CD4-positive, CD25-positive, alpha-beta regulatory T cell (primary cell): ENCODE results near the gene ACOX3. TPM values are rescaled to one million over a fixed set of nuclear protein-coding genes. Genes with fewer than 3 reads are reported as not detected.

Experiments used
- ATAC-seq, 2 donors: fragments of 150-1000 bp; cut with Tn5 transposase; one replicate each; pipeline ENCODE4 v1.10.0; 2021; ENCODE audit warnings: low read depth in 2 of 2, moderate number of reproducible peaks in 2 of 2, moderate library complexity in 1 of 2
- DNase-seq, 3 donors: peaks; one replicate each; pipeline versions ENCODE4 v3.0.0 to v3.0.0-alpha.2; 2012 to 2022; ENCODE audit warnings: mixed read lengths in 1 of 3
- H3K27ac ChIP-seq: one replicate; pipeline ENCODE4 v1.7.0; 2013; ENCODE audit warnings: mild to moderate bottlenecking, low read length; ENCODE audit not compliant: insufficient read depth, poor library complexity, severe bottlenecking
- H3K27me3 ChIP-seq: one replicate; pipeline ENCODE4 v1.7.0; 2013; ENCODE audit warnings: low read length; ENCODE audit not compliant: control insufficient read depth, insufficient read depth
- H3K36me3 ChIP-seq: one replicate; pipeline ENCODE4 v1.7.0; 2013; ENCODE audit warnings: mild to moderate bottlenecking, low read length, moderate library complexity; ENCODE audit not compliant: control insufficient read depth, insufficient read depth
- H3K4me1 ChIP-seq: 2 replicates; pipeline ENCODE4 v1.7.0; 2013; ENCODE audit warnings: mild to moderate bottlenecking, low read length; ENCODE audit not compliant: insufficient read depth, control insufficient read depth, poor library complexity, severe bottlenecking
- H3K4me3 ChIP-seq: one replicate; pipeline ENCODE4 v1.7.0; 2013; ENCODE audit warnings: low read depth, mild to moderate bottlenecking, low read length, moderate library complexity
- H3K9me3 ChIP-seq, 2 experiments: 1 replicate in 1 of 2; 2 replicates in 1 of 2; pipeline ENCODE4 v1.7.0; 2013; ENCODE audit warnings: low read length in 2 of 2, mild to moderate bottlenecking in 1 of 2, moderate library complexity in 1 of 2; ENCODE audit not compliant: control insufficient read depth in 2 of 2
- H3K27ac Mint-ChIP-seq, 3 donors: one replicate each; pipeline ENCODE4 v1.8.0; 2020 to 2022; ENCODE audit warnings: mild to moderate bottlenecking in 3 of 3, mixed read lengths in 3 of 3, moderate library complexity in 2 of 3
- H3K27me3 Mint-ChIP-seq: one replicate; pipeline ENCODE4 v1.8.0; 2022; ENCODE audit warnings: mild to moderate bottlenecking, mixed read lengths
- H3K36me3 Mint-ChIP-seq: one replicate; pipeline ENCODE4 v1.8.0; 2020; ENCODE audit warnings: mixed read lengths
- H3K4me1 Mint-ChIP-seq, 4 donors: one replicate each; pipeline ENCODE4 v1.8.0; 2020 to 2022; ENCODE audit warnings: mixed read lengths in 4 of 4, mild to moderate bottlenecking in 1 of 4
- H3K4me3 Mint-ChIP-seq, 4 donors: one replicate each; pipeline ENCODE4 v1.8.0; 2020 to 2022; ENCODE audit warnings: mild to moderate bottlenecking in 4 of 4, mixed read lengths in 4 of 4, moderate library complexity in 3 of 4
- H3K9me3 Mint-ChIP-seq, 7 donors: one replicate each; pipeline ENCODE4 v1.8.0; 2020 to 2022; ENCODE audit warnings: mixed read lengths in 7 of 7, mild to moderate bottlenecking in 3 of 7, moderate library complexity in 2 of 7
- polyA plus RNA-seq, 4 donors: library from polyadenylated mRNA; unstranded; fragments of 300-500 nt; fragmentation: Illumina TruSeq; gene quantifications; one replicate each; pipeline ENCODE4 v1.2.3, GENCODE V29; 2021
- total RNA-seq: library from RNA; stranded (reverse); gene quantifications from one replicate; pipeline ENCODE4 v1.2.3, GENCODE V29; 2022

ACOX3 gene
- total and polyA plus RNA-seq, 5 donors from 2014 or later = 13.0 to 22.0 (median 14.2) TPM

GRCh38 chr4:8412288-8412687, 28.2 kb downstream of the ACOX3 start:
- Histone ChIP-seq H3K27ac (no peak overlapping the region), H3K27me3 (no peaks in the 10 kb centered on the region), H3K36me3 (peaks cover 21% of the 10 kb centered on the region), H3K4me3 (no peak overlapping the region), H3K4me1 (no peaks in the 10 kb centered on the region), H3K9me3 (no peaks in the 10 kb centered on the region)
- H3K9me3 Mint-ChIP-seq = peaks cover 0 to 1% (median 0%) of the 10 kb centered on the region in 7 donors
- peaks cover 25% of the 10 kb centered on the region for H3K36me3 Mint-ChIP-seq
- ATAC-seq (no peak), DNase-seq (no peak)
- H3K4me1 Mint-ChIP-seq = peaks cover 4 to 26% (median 8%) of the 10 kb centered on the region in 4 donors
- H3K4me3 Mint-ChIP-seq = no peak overlapping the region
- H3K27me3 Mint-ChIP-seq = no peaks in the 10 kb centered on the region
- H3K27ac Mint-ChIP-seq = peak overlapping the region in 2 of 3 donors; percentile 28 to 58

- H3K4me3 ChIP-seq = no peak overlapping the region
- H3K36me3 Mint-ChIP-seq = peaks cover 27% of the 10 kb centered on the region
- H3K27me3 ChIP-seq = no peaks in the 10 kb centered on the region
- peaks cover 21% of the 10 kb centered on the region for H3K36me3 ChIP-seq
- peaks cover 4 to 26% (median 8%) of the 10 kb centered on the region in 4 donors for H3K4me1 Mint-ChIP-seq
- H3K9me3 ChIP-seq = no peaks in the 10 kb centered on the region
- peaks cover 0 to 1% (median 0%) of the 10 kb centered on the region in 7 donors for H3K9me3 Mint-ChIP-seq
- no peak overlapping the region for H3K4me3 Mint-ChIP-seq
- H3K27ac Mint-ChIP-seq = no peak overlapping the region
- ATAC-seq (no peak), DNase-seq (no peak)
- no peak overlapping the region for H3K27ac ChIP-seq
- H3K27me3 Mint-ChIP-seq = no peaks in the 10 kb centered on the region
- H3K4me1 ChIP-seq = no peaks in the 10 kb centered on the region
Measured at GRCh38 chr4:8411351-8412180, 29.0 kb downstream of the ACOX3 start.

- Mint-ChIP-seq H3K27me3 (no peaks in the 10 kb centered on the region), H3K36me3 (peaks cover 33% of the 10 kb centered on the region), H3K4me1 (peaks cover 4 to 26% (median 8%) of the 10 kb centered on the region in 4 donors), H3K27ac (peak overlapping the region in 1 of 3 donors; percentile 15), H3K4me3 (no peak overlapping the region), H3K9me3 (no peaks in the 10 kb centered on the region)
- H3K27ac ChIP-seq = no peak overlapping the region
- no peak overlapping the region for H3K4me3 ChIP-seq
- peaks cover 21% of the 10 kb centered on the region for H3K36me3 ChIP-seq
- H3K9me3 ChIP-seq = no peaks in the 10 kb centered on the region
- DNase-seq (no peak), ATAC-seq (no peak)
- H3K27me3 ChIP-seq = no peaks in the 10 kb centered on the region
- H3K4me1 ChIP-seq = no peaks in the 10 kb centered on the region
Measured at GRCh38 chr4:8410641-8411271, 29.8 kb downstream of the ACOX3 start.

GRCh38 chr4:8410066-8410625, 30.4 kb downstream of the ACOX3 start:
- DNase-seq = no peak
- Histone ChIP-seq H3K36me3 (peaks cover 18% of the 10 kb centered on the region), H3K27me3 (no peaks in the 10 kb centered on the region), H3K4me3 (no peak overlapping the region), H3K27ac (no peak overlapping the region), H3K4me1 (no peaks in the 10 kb centered on the region), H3K9me3 (no peaks in the 10 kb centered on the region)
- Mint-ChIP-seq H3K9me3 (no peaks in the 10 kb centered on the region), H3K4me1 (peaks cover 4 to 26% (median 8%) of the 10 kb centered on the region in 4 donors), H3K27me3 (no peaks in the 10 kb centered on the region), H3K36me3 (peaks cover 29% of the 10 kb centered on the region), H3K4me3 (no peak overlapping the region), H3K27ac (peak overlapping the region in 1 of 3 donors; percentile 62)
- no peak for ATAC-seq

GRCh38 chr4:8409264-8410065, 31.1 kb downstream of the ACOX3 start:
- Histone ChIP-seq H3K27me3 (no peaks in the 10 kb centered on the region), H3K4me3 (no peak overlapping the region), H3K27ac (peak overlapping the region; percentile 23), H3K36me3 (peaks cover 12% of the 10 kb centered on the region), H3K4me1 (no peaks in the 10 kb centered on the region), H3K9me3 (no peaks in the 10 kb centered on the region)
- Mint-ChIP-seq H3K4me1 (peaks cover 2 to 25% (median 7%) of the 10 kb centered on the region in 4 donors), H3K4me3 (peak overlapping the region in 1 of 4 donors; percentile 52), H3K27ac (peak overlapping the region in 1 of 3 donors; percentile 62), H3K9me3 (no peaks in the 10 kb centered on the region), H3K27me3 (no peaks in the 10 kb centered on the region), H3K36me3 (peaks cover 28% of the 10 kb centered on the region)
- peak; percentile 65 for ATAC-seq
- peak in 2 of 3 donors; percentile 27 to 82 for DNase-seq

GRCh38 chr4:8407756-8408155, 32.8 kb downstream of the ACOX3 start:
- H3K9me3 ChIP-seq = no peaks in the 10 kb centered on the region
- Mint-ChIP-seq H3K36me3 (peaks cover 24% of the 10 kb centered on the region), H3K27me3 (no peaks in the 10 kb centered on the region), H3K9me3 (no peaks in the 10 kb centered on the region), H3K4me1 (peaks cover 0 to 17% (median 6%) of the 10 kb centered on the region in 4 donors), H3K4me3 (no peak overlapping the region), H3K27ac (no peak overlapping the region)
- DNase-seq (no peak), ATAC-seq (no peak)
- no peak overlapping the region for H3K4me3 ChIP-seq
- H3K27ac ChIP-seq = no peak overlapping the region
- H3K27me3 ChIP-seq = no peaks in the 10 kb centered on the region
- no peaks in the 10 kb centered on the region for H3K4me1 ChIP-seq
- peaks cover 8% of the 10 kb centered on the region for H3K36me3 ChIP-seq

- no peaks in the 10 kb centered on the region for H3K27me3 ChIP-seq
- H3K27ac ChIP-seq = no peak overlapping the region
- Mint-ChIP-seq H3K27ac (no peak overlapping the region), H3K36me3 (peaks cover 24% of the 10 kb centered on the region), H3K4me1 (peaks cover 0 to 17% (median 5%) of the 10 kb centered on the region in 4 donors), H3K9me3 (no peaks in the 10 kb centered on the region), H3K4me3 (no peak overlapping the region), H3K27me3 (no peaks in the 10 kb centered on the region)
- H3K4me1 ChIP-seq = no peaks in the 10 kb centered on the region
- H3K9me3 ChIP-seq = no peaks in the 10 kb centered on the region
- H3K4me3 ChIP-seq = no peak overlapping the region
- H3K36me3 ChIP-seq = peaks cover 8% of the 10 kb centered on the region
- no peak for DNase-seq
- no peak for ATAC-seq
Measured at GRCh38 chr4:8407316-8407715, 33.2 kb downstream of the ACOX3 start.
